Adrenal gland (tissue), 12 donors: ENCODE results near the gene MPPED1. TPM values are rescaled to one million over a fixed set of nuclear protein-coding genes. Genes with fewer than 3 reads are reported as not detected.
A peak's percentile ranks its signal among the peaks of the same experiment; 100 is the strongest.

Experiments
- DNase-seq, 7 donors: peaks; one replicate each; pipeline ENCODE4 v3.0.0-alpha.2; 2019 to 2020
- H3K27ac ChIP-seq, 5 donors: fragments of 200-600 bp; sonication (generic) in 4 of 5; 1 replicate in 3 of 5; 2 replicates in 2 of 5; pipeline versions ENCODE4 v1.5.1 to v1.8.0; 2016 to 2020; ENCODE audit warnings: mild to moderate bottlenecking in 1 of 5
- H3K27me3 ChIP-seq: fragments of 200-600 bp; 2 replicates; pipeline ENCODE4 v1.8.0; 2021
- H3K36me3 ChIP-seq, 2 donors: fragments of 200-600 bp; replicated peaks in 1 of 2; 1 replicate in 1 of 2; 2 replicates in 1 of 2; pipeline versions ENCODE4 v1.5.1 to v1.8.0; 2018 to 2022
- H3K4me1 ChIP-seq, 2 donors: fragments of 200-600 bp; replicated peaks in 1 of 2; 1 replicate in 1 of 2; 2 replicates in 1 of 2; pipeline versions ENCODE4 v1.5.1 to v1.8.0; 2018 to 2021
- H3K4me3 ChIP-seq, 4 donors: fragments of 200-600 bp; sonication (generic) in 3 of 4; one replicate each; pipeline ENCODE4 v1.5.1; 2016 to 2018
- H3K9me3 ChIP-seq, 3 donors: fragments of 200-600 bp; sonication (generic) in 1 of 3; replicated peaks in 1 of 3; 1 replicate in 2 of 3; 2 replicates in 1 of 3; pipeline versions ENCODE4 v1.5.1 to v1.8.0; 2016 to 2021
- POLR2A ChIP-seq, 2 donors: fragments of 450-650 bp; IDR thresholded peaks; one replicate each; pipeline ENCODE4 v1.6.1; 2017; ENCODE audit warnings: antibody characterized with exemption in 2 of 2, mild to moderate bottlenecking in 2 of 2, moderate library complexity in 1 of 2
- WGBS, 4 donors: extraction: QIAGEN DNeasy Blood & Tissue Kit in 2 of 4; methylation state at CpG; one replicate each; pipeline versions ENCODE4 v1.1.5 to v1.1.7; 2013 to 2017; 5-methylcytosine and 5-hydroxymethylcytosine counted together
- intact Hi-C, 2 donors: fragments of 100-400 bp; cut with DNase I; formaldehyde crosslinking; loops; one replicate each; pipeline versions ENCODE4 v1.14.1 to v1.15.0; 2022 to 2023
- polyA plus RNA-seq, 3 donors: library from polyadenylated mRNA; stranded (reverse); fragments of 200-250 nt in 2 of 3; fragments of 350-450 nt in 1 of 3; fragmentation: Illumina TruSeq in 1 of 3; extraction: RNeasy Lipid Tissue Mini Kit (QIAGEN cat#74804) in 1 of 3; gene quantifications; one replicate each; pipeline ENCODE4 v1.2.3, GENCODE V29; 2013 to 2014
- total RNA-seq, 9 donors: library from RNA; depleted of rRNA in 4 of 9; stranded (reverse); fragments of >200 nt in 4 of 9; fragments of 120-200 nt in 1 of 9; fragmentation: NEBNext Ultra II Directional in 1 of 9; extraction: Animal tissue kit (Norgen Biotek cat#: 25700) in 1 of 9; gene quantifications; one replicate each; pipeline versions ENCODE4 v1.1.0 to v1.2.4, GENCODE V29; 2013 to 2023
- TF ChIP-seq, protein P1 (sequence below), 6 experiments: fragments of 450-650 bp in 4 of 6; fragments of 200-600 bp in 2 of 6; sonication (generic) in 1 of 6; IDR thresholded peaks; 1 replicate in 5 of 6; 2 replicates in 1 of 6; pipeline versions ENCODE4 v1.5.1 to v1.8.0; 2016 to 2021; ENCODE audit warnings: antibody characterized with exemption in 6 of 6, mild to moderate bottlenecking in 2 of 6, moderate library complexity in 1 of 6
- donor health status: healthy with polysubstance abuse.
- donor health status: Bipolar disorder and iron deficiency.
- donor health status: DM: yes; HTN: yes; CAD: no.
- donor health status: DM: no; HTN: no; CAD: no.
- donor health status: DM: no; HTN: no; CAD: no.
- donor health status: DM: yes; HTN: yes; CAD: no.

Gene MPPED1
- total and polyA plus RNA-seq, 12 donors = 0.07 to 0.44 (median 0.11) TPM; not detected in 8

DNA sequence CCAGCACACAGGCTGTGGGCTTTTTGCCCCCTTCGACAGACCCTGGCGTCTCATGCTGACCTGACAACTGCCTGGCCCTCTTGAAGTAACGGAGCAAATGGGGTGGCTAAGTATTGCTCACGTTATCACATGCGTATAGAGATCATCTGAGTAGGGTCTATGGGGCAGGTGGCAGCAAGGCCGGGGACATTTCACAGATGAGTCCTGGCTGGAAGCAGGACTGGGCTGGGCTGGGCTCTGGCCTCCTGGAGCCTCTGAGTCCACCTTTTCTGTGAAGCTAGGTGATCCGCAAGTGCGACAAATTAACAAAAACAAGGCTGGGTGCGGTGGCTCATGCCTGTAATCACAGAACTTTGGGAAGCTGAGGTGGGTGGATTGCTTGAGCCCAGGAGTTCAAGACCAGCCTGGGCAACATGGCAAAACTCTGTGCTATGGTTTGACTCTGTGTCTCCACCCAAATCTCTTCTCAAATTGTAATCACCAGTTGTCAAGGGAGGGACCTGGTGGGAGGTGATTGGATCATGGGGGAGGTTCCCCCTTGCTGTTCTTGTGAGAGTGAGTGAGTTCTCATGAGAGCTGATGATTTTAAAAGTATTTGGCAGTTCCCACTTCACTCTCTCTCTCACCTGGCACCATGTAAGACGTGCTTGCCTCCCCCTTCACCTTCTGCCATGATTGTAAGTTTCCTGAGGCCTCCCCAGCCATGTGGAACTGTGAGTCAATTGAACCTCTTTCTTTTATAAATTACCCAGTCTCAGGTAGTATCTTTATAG lies 122.0 kb downstream of the MPPED1 start:
- Histone ChIP-seq H3K9me3 (peaks cover 0 to 4% (median 0%) of the 10 kb centered on the region in 3 donors), H3K27me3 (no peaks in the 10 kb centered on the region), H3K4me1 (no peaks in the 10 kb centered on the region), H3K36me3 (no peaks in the 10 kb centered on the region), H3K4me3 (no peak overlapping the region), H3K27ac (no peak overlapping the region)
- DNase-seq = no peak
- intact Hi-C loops = no loop called here
- whole genome bisulfite sequencing, 4 donors = 90 to 96% (median 95%) methylated on average over 8 to 10 of the region's 10 CpGs
- TF ChIP-seq, protein P1, sequence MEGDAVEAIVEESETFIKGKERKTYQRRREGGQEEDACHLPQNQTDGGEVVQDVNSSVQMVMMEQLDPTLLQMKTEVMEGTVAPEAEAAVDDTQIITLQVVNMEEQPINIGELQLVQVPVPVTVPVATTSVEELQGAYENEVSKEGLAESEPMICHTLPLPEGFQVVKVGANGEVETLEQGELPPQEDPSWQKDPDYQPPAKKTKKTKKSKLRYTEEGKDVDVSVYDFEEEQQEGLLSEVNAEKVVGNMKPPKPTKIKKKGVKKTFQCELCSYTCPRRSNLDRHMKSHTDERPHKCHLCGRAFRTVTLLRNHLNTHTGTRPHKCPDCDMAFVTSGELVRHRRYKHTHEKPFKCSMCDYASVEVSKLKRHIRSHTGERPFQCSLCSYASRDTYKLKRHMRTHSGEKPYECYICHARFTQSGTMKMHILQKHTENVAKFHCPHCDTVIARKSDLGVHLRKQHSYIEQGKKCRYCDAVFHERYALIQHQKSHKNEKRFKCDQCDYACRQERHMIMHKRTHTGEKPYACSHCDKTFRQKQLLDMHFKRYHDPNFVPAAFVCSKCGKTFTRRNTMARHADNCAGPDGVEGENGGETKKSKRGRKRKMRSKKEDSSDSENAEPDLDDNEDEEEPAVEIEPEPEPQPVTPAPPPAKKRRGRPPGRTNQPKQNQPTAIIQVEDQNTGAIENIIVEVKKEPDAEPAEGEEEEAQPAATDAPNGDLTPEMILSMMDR (IDR thresholded peaks at IDR 0.05) = no peak
- TF ChIP-seq POLR2A (IDR thresholded peaks at IDR 0.05) = no peak

GRCh38 chr22:43534916-43535315 lies 123.1 kb downstream of the MPPED1 start:
- no peak overlapping the region for H3K27ac ChIP-seq
- TF ChIP-seq, protein P1 (IDR thresholded peaks at IDR 0.05) = no peak
- TF ChIP-seq POLR2A (IDR thresholded peaks at IDR 0.05) = no peak
- peaks cover 0 to 4% (median 0%) of the 10 kb centered on the region in 3 donors for H3K9me3 ChIP-seq
- H3K36me3 ChIP-seq = no peaks in the 10 kb centered on the region
- intact Hi-C loops = no loop called here
- H3K27me3 ChIP-seq = no peaks in the 10 kb centered on the region
- peak in 1 of 7 donors; percentile 34 for DNase-seq
- H3K4me1 ChIP-seq = no peaks in the 10 kb centered on the region
- no peak overlapping the region for H3K4me3 ChIP-seq
- WGBS, 4 donors = 83 to 96% (median 93%) methylated on average over 6 of the region's 6 CpGs

- Histone ChIP-seq H3K9me3 (peaks cover 0 to 4% (median 0%) of the 10 kb centered on the region in 3 donors), H3K4me1 (no peaks in the 10 kb centered on the region), H3K4me3 (no peak overlapping the region), H3K27me3 (no peaks in the 10 kb centered on the region), H3K27ac (no peak overlapping the region), H3K36me3 (no peaks in the 10 kb centered on the region)
- peak in 1 of 7 donors; percentile 13 for DNase-seq
- WGBS, 4 donors = 91 to 94% (median 92%) methylated on average over 7 of the region's 7 CpGs
- TF ChIP-seq POLR2A (IDR thresholded peaks at IDR 0.05) = no peak
- TF ChIP-seq, protein P1 (IDR thresholded peaks at IDR 0.05) = no peak
- intact Hi-C loops = no loop called here
Measured at GRCh38 chr22:43535336-43535735, 123.5 kb downstream of the MPPED1 start.

- 66 to 86% (median 77%) methylated on average over 4 to 5 of the region's 5 CpGs for WGBS, 4 donors
- Histone ChIP-seq H3K27me3 (no peaks in the 10 kb centered on the region), H3K9me3 (peaks cover 0 to 4% (median 0%) of the 10 kb centered on the region in 3 donors), H3K27ac (no peak overlapping the region), H3K36me3 (no peaks in the 10 kb centered on the region), H3K4me3 (no peak overlapping the region), H3K4me1 (no peaks in the 10 kb centered on the region)
- DNase-seq = peak in 1 of 7 donors; percentile 5
- intact Hi-C loops = no loop called here
- TF ChIP-seq, protein P1 (IDR thresholded peaks at IDR 0.05) = no peak
- no peak for TF ChIP-seq POLR2A (IDR thresholded peaks at IDR 0.05)
Measured at GRCh38 chr22:43535741-43536140, 123.9 kb downstream of the MPPED1 start.
